ENCODE measurements around the gene MELTF.

DNA sequence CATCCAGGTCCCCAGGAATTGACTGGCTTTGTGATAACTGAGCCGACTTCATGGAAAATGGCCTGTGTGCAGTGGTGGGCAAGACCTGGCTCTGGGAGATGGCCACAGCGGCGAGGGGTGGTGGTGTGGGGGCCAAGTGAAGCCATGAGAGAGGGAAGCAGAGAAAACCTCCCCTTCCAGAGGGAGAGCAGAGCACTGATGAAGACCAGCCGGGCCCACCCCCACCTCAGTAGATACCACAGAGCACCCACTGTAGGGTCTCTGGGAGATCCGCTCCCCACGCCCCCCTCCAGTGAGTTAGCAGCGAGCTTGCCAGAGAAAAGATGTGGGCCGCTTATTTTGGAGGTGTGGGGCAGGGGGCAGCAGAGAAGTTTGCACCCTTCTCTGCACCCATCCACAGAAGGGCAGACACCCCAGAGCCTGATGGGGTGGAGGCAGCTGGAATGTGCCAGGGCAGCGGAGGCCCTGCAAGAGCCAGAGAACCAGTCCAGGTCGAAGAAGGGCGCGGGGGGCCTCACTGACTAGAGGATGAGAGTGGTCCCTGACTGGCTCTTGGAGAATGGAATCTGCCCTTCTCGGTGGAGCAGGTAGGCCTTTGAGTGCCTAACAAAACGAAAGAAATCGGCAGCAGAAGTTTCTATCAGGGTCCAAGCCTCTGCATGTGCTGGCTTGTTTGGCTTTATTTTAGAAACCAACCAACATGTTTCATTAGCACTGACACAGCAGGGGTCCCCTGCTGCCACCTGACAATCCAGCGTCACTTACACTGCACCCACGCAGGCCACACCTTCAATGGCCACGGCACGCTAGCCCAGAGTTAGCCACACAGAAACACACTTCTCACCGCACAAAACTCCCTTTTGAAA lies 28.3 kb downstream of the MELTF start:
- TF ChIP-seq POLR2A (IDR thresholded peaks at IDR 0.05), result no peak
- TF ChIP-seq, protein P1, sequence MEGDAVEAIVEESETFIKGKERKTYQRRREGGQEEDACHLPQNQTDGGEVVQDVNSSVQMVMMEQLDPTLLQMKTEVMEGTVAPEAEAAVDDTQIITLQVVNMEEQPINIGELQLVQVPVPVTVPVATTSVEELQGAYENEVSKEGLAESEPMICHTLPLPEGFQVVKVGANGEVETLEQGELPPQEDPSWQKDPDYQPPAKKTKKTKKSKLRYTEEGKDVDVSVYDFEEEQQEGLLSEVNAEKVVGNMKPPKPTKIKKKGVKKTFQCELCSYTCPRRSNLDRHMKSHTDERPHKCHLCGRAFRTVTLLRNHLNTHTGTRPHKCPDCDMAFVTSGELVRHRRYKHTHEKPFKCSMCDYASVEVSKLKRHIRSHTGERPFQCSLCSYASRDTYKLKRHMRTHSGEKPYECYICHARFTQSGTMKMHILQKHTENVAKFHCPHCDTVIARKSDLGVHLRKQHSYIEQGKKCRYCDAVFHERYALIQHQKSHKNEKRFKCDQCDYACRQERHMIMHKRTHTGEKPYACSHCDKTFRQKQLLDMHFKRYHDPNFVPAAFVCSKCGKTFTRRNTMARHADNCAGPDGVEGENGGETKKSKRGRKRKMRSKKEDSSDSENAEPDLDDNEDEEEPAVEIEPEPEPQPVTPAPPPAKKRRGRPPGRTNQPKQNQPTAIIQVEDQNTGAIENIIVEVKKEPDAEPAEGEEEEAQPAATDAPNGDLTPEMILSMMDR (IDR thresholded peaks at IDR 0.05), result no peak

Data from right lobe of liver (tissue), 4 donors.